Activated naive CD4-positive, alpha-beta T cell treated with anti-CD3 and anti-CD28 coated beads for 36 hours (primary cell): ENCODE data around the gene CALML3. TPM values are rescaled to one million over a fixed set of nuclear protein-coding genes. Genes with fewer than 3 reads are reported as not detected.

Experiments used
- CTCF ChIA-PET: fragments of 350-600 bp; sonication (Branson Sonifier 250); formaldehyde crosslinking; loops from one replicate; lab custom pipeline; 2021; ENCODE audit warnings: antibody characterized with exemption; lab: Charles Lee
- DNase-seq: peaks from one replicate; pipeline ENCODE4 v3.0.0-alpha.2; 2020
- H3K27ac Mint-ChIP-seq: one replicate; pipeline ENCODE4 v1.8.0; 2021; ENCODE audit warnings: mild to moderate bottlenecking, mixed read lengths
- H3K27me3 Mint-ChIP-seq: one replicate; pipeline ENCODE4 v1.8.0; 2021; ENCODE audit warnings: low read depth, mixed read lengths
- H3K36me3 Mint-ChIP-seq: one replicate; pipeline ENCODE4 v1.8.0; 2021; ENCODE audit warnings: low read depth, mixed read lengths
- H3K4me1 Mint-ChIP-seq: one replicate; pipeline ENCODE4 v1.8.0; 2021; ENCODE audit warnings: low read depth, mixed read lengths
- H3K4me3 Mint-ChIP-seq: one replicate; pipeline ENCODE4 v1.8.0; 2021; ENCODE audit warnings: mild to moderate bottlenecking, moderate library complexity, mixed read lengths
- H3K9me3 Mint-ChIP-seq: one replicate; pipeline ENCODE4 v1.8.0; 2021; ENCODE audit warnings: mixed read lengths
- intact Hi-C: fragments of 100-400 bp; cut with micrococcal nuclease; formaldehyde crosslinking; loops from one replicate; pipeline ENCODE4 v1.15.1; 2023
- total RNA-seq, 2 experiments: library from RNA; stranded (reverse); gene quantifications; one replicate each; pipeline ENCODE4 v1.2.3, GENCODE V29; 2021

The CALML3 gene
- total RNA-seq, 2 experiments from 2014 or later = not detected

DNA sequence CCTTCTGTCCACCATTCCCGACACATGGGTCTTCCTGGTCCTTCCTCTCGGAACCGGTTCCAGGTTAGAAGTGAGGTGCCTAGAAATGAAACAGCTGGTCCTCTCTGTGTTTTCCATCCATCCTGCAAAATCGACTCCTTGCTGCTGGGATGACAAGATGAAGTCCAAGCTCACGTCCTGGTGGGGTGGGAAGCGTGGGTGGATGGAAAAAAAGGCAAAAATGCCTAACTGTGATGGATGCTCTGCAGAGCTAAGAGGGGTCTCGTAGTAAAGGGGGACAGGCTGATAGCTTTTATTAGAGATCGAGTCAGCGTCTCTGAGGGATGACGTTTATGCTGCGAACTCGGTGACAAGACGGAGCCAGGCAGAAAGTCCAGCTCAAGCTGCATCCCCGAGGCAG lies 39.5 kb upstream of the CALML3 start:
- no peaks in the 10 kb centered on the region for H3K4me1 Mint-ChIP-seq
- intact Hi-C loops = no loop called here
- H3K27ac Mint-ChIP-seq = no peak overlapping the region
- H3K9me3 Mint-ChIP-seq = no peaks in the 10 kb centered on the region
- DNase-seq = no peak
- H3K27me3 Mint-ChIP-seq = no peaks in the 10 kb centered on the region
- CTCF ChIA-PET = no interaction called here
- H3K4me3 Mint-ChIP-seq = no peak overlapping the region
- H3K36me3 Mint-ChIP-seq = no peaks in the 10 kb centered on the region

DNA sequence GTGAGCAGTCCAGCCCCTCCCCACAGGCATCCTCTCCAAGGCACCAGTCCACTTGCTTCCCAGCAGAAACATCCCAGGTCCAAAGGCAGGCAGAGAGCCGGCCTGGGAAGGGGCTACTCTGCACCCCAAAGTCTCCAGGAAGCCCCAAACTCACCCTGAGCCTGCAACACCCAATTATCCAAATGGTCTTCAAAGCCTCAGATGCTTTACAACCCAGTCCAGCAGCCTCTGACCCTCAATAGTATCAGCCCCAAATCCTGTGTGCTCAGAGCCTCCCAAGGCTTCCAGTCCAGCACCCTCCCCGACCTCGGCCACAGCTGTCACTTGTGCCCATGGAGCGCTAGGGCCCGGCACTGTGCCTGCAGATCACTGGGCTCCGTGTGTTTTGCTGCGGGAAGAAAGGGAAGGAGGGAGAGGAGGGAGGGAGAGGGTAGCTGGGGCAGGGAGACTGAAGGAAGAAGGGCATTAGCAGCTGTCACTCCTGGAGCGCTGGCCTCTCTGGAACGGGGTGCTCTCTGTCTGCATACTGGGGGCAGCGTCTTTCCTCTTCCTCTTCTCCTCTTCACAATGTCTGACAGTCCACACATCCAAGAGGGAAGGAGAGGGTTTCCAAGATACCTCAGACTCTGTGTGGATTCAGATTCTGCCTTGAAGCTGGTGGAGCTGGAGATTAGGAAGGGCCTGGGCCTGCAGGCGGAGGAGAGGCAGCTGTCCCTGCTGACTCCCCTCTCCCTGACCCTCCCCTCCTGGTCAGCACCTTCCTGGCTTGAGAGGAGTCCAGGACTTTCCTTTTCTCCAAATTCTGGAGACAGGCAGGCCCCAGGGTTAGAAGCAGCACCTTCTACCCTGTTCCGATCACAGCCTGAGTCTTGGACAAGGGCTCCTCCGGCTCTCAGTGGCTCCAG lies 38.6 kb upstream of the CALML3 start:
- Mint-ChIP-seq H3K27ac (no peak overlapping the region), H3K36me3 (no peaks in the 10 kb centered on the region), H3K4me3 (no peak overlapping the region), H3K9me3 (no peaks in the 10 kb centered on the region), H3K27me3 (no peaks in the 10 kb centered on the region), H3K4me1 (no peaks in the 10 kb centered on the region)
- DNase-seq = no peak
- CTCF ChIA-PET = no interaction called here
- intact Hi-C loops = no loop called here

GRCh38 chr10:5486853-5487235 lies 37.9 kb upstream of the CALML3 start:
- no peak for DNase-seq
- Mint-ChIP-seq H3K36me3 (no peaks in the 10 kb centered on the region), H3K9me3 (peaks cover 2% of the 10 kb centered on the region), H3K27ac (no peak overlapping the region), H3K27me3 (no peaks in the 10 kb centered on the region), H3K4me1 (no peaks in the 10 kb centered on the region), H3K4me3 (no peak overlapping the region)
- CTCF ChIA-PET = no interaction called here
- intact Hi-C loops = no loop called here

DNA sequence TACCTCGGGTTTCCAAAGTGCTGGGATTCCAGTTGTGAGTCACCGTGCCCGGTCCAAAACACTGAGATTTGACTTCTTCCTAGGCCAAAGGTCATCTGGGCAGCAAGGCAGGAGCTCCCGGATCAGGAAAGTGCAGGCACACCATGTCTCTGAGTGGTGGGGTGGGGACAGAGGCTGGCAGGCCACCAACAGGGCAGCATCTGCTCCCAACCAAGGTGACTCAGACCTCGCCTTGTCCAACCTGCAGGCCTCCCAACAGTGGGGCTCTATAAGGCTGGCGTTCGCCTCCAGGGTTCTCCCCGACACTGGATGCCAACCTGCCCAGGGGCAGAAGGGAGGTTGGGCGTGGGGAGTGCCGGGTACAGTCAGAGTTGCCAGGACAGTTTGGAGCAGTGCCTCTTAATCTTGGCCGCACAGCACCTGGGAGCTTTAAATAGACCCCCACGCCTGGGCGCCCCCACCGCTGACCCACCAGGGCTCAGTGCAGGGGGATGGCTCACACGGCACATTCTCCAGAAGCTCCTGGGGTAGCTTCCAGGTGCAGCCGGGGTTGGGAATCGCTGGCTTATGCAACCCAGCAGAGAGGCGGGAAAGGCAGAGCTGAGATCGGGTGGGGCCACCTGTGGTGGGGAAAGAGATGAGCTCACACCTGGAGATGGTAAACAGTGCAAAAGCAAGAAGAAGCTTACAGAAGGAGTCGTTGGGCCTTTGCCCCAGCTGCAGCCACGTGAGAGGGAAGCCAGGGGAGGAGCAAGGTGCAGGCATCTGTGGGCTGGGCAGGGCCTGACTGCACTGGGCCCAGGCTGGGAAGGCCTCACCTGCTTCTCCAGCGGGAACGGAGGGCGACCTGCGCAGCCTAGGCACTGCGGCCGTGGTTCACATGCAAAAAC lies 36.2 kb upstream of the CALML3 start:
- CTCF ChIA-PET = no interaction called here
- Mint-ChIP-seq H3K4me3 (no peak overlapping the region), H3K27ac (no peak overlapping the region), H3K36me3 (no peaks in the 10 kb centered on the region), H3K27me3 (no peaks in the 10 kb centered on the region), H3K4me1 (no peaks in the 10 kb centered on the region), H3K9me3 (peaks cover 8% of the 10 kb centered on the region)
- DNase-seq = no peak
- intact Hi-C loops = no loop called here

GRCh38 chr10:5490032-5490431 lies 34.7 kb upstream of the CALML3 start:
- intact Hi-C loops = no loop called here
- H3K4me3 Mint-ChIP-seq = no peak overlapping the region
- H3K36me3 Mint-ChIP-seq = no peaks in the 10 kb centered on the region
- DNase-seq = no peak
- H3K9me3 Mint-ChIP-seq = peaks cover 8% of the 10 kb centered on the region
- CTCF ChIA-PET = interaction anchor here (0.9 to 1.1 kb wide), 2 partner anchors 16 to 133 kb away, joined by 3 read pairs; no protein-coding TSS in a partner anchor
- no peak overlapping the region for H3K27ac Mint-ChIP-seq
- no peaks in the 10 kb centered on the region for H3K27me3 Mint-ChIP-seq
- H3K4me1 Mint-ChIP-seq = no peaks in the 10 kb centered on the region

DNA sequence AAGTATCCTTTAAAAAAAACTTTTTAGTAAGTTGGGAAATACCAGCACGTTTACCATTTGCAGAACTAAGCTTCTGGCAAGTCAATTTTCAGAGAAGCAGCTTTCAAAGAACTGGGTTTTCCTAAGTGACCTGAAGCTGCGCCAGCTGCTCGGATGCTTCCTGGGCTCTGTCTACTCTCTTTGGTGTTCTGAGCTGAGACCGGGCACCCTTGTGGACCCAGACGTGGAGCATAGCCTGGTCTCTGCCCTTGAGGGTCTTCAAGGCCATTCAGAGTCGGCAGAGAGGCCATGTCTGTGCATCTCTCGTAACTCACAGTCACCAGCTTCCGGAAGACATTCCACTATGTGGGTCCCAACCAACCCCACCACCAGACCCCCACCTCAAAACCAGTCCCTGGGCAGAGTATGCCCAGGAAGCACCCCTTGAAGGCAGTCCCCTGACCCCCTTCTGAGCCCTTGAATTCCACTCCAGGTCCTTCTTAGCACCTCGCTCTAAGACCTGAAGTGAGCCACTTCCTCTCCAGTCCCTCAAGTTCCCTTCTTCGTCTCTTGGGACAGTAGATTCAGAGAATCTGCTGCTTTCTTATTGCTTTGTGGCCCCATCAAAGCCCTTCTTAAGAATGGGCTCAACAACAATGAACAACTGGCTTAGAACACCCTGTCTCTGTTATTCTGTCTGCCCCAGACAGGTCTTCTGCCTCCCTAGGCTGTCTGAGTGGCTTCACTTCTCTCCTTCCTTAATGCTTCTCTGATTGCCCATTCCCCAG lies 33.9 kb upstream of the CALML3 start:
- Mint-ChIP-seq H3K36me3 (no peaks in the 10 kb centered on the region), H3K9me3 (peaks cover 8% of the 10 kb centered on the region), H3K27ac (no peak overlapping the region), H3K27me3 (no peaks in the 10 kb centered on the region), H3K4me1 (no peaks in the 10 kb centered on the region), H3K4me3 (no peak overlapping the region)
- intact Hi-C loops = no loop called here
- DNase-seq = no peak
- CTCF ChIA-PET = interaction anchor here (0.9 to 1.1 kb wide), 2 partner anchors 15 to 132 kb away, joined by 3 read pairs; no protein-coding TSS in a partner anchor

GRCh38 chr10:5491477-5491876 lies 33.3 kb upstream of the CALML3 start:
- CTCF ChIA-PET = no interaction called here
- no peaks in the 10 kb centered on the region for H3K27me3 Mint-ChIP-seq
- DNase-seq = no peak
- H3K4me1 Mint-ChIP-seq = no peaks in the 10 kb centered on the region
- no peak overlapping the region for H3K4me3 Mint-ChIP-seq
- intact Hi-C loops = no loop called here
- no peak overlapping the region for H3K27ac Mint-ChIP-seq
- H3K36me3 Mint-ChIP-seq = no peaks in the 10 kb centered on the region
- H3K9me3 Mint-ChIP-seq = peaks cover 8% of the 10 kb centered on the region

DNA sequence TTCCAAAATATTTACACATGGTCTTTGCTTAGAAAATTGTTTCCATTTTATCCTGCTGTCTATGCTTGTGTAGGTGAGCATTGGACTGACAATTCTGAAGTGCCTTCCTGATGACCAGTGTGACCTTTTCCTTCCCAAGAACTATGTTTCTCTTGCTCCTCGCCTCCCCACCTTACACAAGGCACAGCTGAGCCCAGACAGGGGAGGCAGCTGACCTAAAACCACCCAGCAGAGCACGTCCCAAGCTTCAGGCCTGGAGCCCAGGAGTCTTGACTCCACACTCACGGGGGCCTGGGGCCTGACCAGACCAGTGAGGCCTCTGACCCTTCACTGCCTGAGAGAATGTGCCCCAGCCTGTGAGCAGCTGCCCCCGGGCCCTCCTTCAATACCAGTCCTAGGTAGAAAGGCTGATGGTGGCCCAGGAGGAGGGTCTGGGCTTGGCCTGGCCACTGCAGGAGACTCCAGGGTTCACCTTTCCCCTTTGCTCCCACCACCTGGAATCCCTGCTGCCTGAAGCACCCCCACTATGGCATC lies 32.4 kb upstream of the CALML3 start:
- no peaks in the 10 kb centered on the region for H3K27me3 Mint-ChIP-seq
- CTCF ChIA-PET = interaction anchor here (0.7 kb wide), 1 partner anchor 343 kb away, joined by 3 read pairs; no protein-coding TSS in a partner anchor
- DNase-seq = no peak
- no peak overlapping the region for H3K4me3 Mint-ChIP-seq
- no peak overlapping the region for H3K27ac Mint-ChIP-seq
- intact Hi-C loops = no loop called here
- H3K4me1 Mint-ChIP-seq = no peaks in the 10 kb centered on the region
- H3K36me3 Mint-ChIP-seq = no peaks in the 10 kb centered on the region
- H3K9me3 Mint-ChIP-seq = peaks cover 8% of the 10 kb centered on the region

GRCh38 chr10:5492929-5493576 lies 31.7 kb upstream of the CALML3 start:
- no peaks in the 10 kb centered on the region for H3K4me1 Mint-ChIP-seq
- intact Hi-C loops = no loop called here
- H3K27me3 Mint-ChIP-seq = no peaks in the 10 kb centered on the region
- DNase-seq = no peak
- no peak overlapping the region for H3K27ac Mint-ChIP-seq
- H3K4me3 Mint-ChIP-seq = no peak overlapping the region
- H3K36me3 Mint-ChIP-seq = no peaks in the 10 kb centered on the region
- CTCF ChIA-PET = no interaction called here
- H3K9me3 Mint-ChIP-seq = peaks cover 8% of the 10 kb centered on the region

GRCh38 chr10:5493691-5494090 lies 31.1 kb upstream of the CALML3 start:
- Mint-ChIP-seq H3K4me3 (no peak overlapping the region), H3K9me3 (peaks cover 8% of the 10 kb centered on the region), H3K36me3 (no peaks in the 10 kb centered on the region), H3K27ac (no peak overlapping the region), H3K27me3 (no peaks in the 10 kb centered on the region), H3K4me1 (no peaks in the 10 kb centered on the region)
- no peak for DNase-seq
- CTCF ChIA-PET = interaction anchor here (0.7 to 0.8 kb wide), 2 partner anchors 121 to 129 kb away, joined by 3 to 4 read pairs; no protein-coding TSS in a partner anchor
- intact Hi-C loops = no loop called here

GRCh38 chr10:5494611-5495010 lies 30.1 kb upstream of the CALML3 start:
- H3K27me3 Mint-ChIP-seq = no peaks in the 10 kb centered on the region
- intact Hi-C loops = no loop called here
- no peak for DNase-seq
- H3K36me3 Mint-ChIP-seq = no peaks in the 10 kb centered on the region
- H3K9me3 Mint-ChIP-seq = peaks cover 8% of the 10 kb centered on the region
- CTCF ChIA-PET = interaction anchor here (0.7 to 0.8 kb wide), 2 partner anchors 121 to 128 kb away, joined by 3 to 4 read pairs; no protein-coding TSS in a partner anchor
- H3K27ac Mint-ChIP-seq = no peak overlapping the region
- H3K4me1 Mint-ChIP-seq = no peaks in the 10 kb centered on the region
- no peak overlapping the region for H3K4me3 Mint-ChIP-seq
